Peyer's patch (tissue), 4 donors: ENCODE results near the gene KRTAP5-2.

Experiments used
- POLR2A ChIP-seq, 2 donors: fragments of 450-650 bp; IDR thresholded peaks; one replicate each; pipeline ENCODE4 v1.5.1; 2017; ENCODE audit warnings: antibody characterized with exemption in 2 of 2, mild to moderate bottlenecking in 2 of 2, moderate library complexity in 2 of 2
- TF ChIP-seq, protein P1 (sequence below), 6 experiments: fragments of 450-650 bp in 4 of 6; fragments of 200-600 bp in 2 of 6; sonication (generic) in 1 of 6; IDR thresholded peaks; one replicate each; pipeline ENCODE4 v1.5.1; 2017 to 2019; ENCODE audit warnings: antibody characterized with exemption in 6 of 6, mild to moderate bottlenecking in 3 of 6, moderate library complexity in 1 of 6

- TF ChIP-seq, protein P1, sequence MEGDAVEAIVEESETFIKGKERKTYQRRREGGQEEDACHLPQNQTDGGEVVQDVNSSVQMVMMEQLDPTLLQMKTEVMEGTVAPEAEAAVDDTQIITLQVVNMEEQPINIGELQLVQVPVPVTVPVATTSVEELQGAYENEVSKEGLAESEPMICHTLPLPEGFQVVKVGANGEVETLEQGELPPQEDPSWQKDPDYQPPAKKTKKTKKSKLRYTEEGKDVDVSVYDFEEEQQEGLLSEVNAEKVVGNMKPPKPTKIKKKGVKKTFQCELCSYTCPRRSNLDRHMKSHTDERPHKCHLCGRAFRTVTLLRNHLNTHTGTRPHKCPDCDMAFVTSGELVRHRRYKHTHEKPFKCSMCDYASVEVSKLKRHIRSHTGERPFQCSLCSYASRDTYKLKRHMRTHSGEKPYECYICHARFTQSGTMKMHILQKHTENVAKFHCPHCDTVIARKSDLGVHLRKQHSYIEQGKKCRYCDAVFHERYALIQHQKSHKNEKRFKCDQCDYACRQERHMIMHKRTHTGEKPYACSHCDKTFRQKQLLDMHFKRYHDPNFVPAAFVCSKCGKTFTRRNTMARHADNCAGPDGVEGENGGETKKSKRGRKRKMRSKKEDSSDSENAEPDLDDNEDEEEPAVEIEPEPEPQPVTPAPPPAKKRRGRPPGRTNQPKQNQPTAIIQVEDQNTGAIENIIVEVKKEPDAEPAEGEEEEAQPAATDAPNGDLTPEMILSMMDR (IDR thresholded peaks at IDR 0.05): no peak
- no peak for TF ChIP-seq POLR2A (IDR thresholded peaks at IDR 0.05)
These were observed 5.5 kb downstream of the KRTAP5-2 start for GRCh38 chr11:1592628-1593027.
